ENCODE measurements around the gene ZNF701.
"Not testable (repeated sequence)": the region's sequence is repeated elsewhere in the genome, so short reads cannot be mapped to it uniquely, and the experiment has no call there.

The ZNF701 gene

DNA sequence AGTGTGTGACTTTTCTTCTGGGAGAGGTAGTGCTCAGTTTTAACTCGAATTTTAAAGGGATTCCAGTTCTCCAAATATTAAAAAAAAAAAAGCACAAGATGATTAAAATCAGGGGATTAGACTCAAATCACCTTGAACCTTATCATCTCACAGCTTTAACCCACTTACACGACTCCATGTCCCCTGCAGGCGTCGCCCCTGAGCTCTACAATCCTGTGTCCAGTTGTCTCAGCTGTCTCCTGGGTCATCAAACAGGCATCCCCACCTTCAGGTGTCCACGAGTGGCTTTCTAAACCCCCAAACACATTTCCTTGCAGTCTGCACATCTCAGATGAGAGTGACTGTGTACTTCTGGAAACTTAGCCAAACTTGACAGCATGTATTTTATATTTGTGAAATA is 28.5 kb upstream of the ZNF701 start:
- no peak for DNase-seq
- intact Hi-C loops (cut with DNase I; ENCODE audit: low total_unique reads) = no loop called here
- Histone ChIP-seq H3K4me1 (peaks cover 0 to 6% (median 0%) of the 10 kb centered on the region in 4 donors), H3K9me3 (no peaks in the 10 kb centered on the region), H3K27ac (no peak overlapping the region), H3K4me3 (no peak overlapping the region), H3K27me3 (no peaks in the 10 kb centered on the region), H3K36me3 (peaks cover 32 to 39% (median 38%) of the 10 kb centered on the region in 3 donors)
- TF ChIP-seq, protein P1, sequence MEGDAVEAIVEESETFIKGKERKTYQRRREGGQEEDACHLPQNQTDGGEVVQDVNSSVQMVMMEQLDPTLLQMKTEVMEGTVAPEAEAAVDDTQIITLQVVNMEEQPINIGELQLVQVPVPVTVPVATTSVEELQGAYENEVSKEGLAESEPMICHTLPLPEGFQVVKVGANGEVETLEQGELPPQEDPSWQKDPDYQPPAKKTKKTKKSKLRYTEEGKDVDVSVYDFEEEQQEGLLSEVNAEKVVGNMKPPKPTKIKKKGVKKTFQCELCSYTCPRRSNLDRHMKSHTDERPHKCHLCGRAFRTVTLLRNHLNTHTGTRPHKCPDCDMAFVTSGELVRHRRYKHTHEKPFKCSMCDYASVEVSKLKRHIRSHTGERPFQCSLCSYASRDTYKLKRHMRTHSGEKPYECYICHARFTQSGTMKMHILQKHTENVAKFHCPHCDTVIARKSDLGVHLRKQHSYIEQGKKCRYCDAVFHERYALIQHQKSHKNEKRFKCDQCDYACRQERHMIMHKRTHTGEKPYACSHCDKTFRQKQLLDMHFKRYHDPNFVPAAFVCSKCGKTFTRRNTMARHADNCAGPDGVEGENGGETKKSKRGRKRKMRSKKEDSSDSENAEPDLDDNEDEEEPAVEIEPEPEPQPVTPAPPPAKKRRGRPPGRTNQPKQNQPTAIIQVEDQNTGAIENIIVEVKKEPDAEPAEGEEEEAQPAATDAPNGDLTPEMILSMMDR (IDR thresholded peaks at IDR 0.05) = no peak

DNA sequence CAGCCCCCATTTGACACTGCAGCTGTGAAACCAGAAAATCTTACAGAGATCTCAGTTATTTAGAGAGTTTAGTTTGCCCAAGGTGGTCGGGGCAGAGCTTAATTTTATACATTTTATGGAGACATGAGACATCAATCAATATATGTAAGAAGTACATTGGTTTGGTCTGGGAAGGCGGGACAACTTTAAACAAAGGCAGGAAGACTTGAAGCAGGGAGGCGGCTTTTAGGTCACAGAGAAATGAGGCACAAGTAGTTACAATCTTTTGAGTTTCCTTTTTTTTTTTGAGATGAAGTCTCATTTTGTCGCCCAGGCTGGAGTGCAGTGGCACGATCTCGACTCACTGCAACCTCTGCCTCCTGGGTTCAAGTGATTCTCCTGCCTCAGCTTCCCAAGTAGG is 27.5 kb upstream of the ZNF701 start:
- H3K36me3 ChIP-seq = peaks cover 41 to 48% (median 48%) of the 10 kb centered on the region in 3 donors
- DNase-seq; H3K27ac ChIP-seq; H3K4me1 ChIP-seq; H3K9me3 ChIP-seq; intact Hi-C loops (cut with DNase I; ENCODE audit: low total_unique reads); H3K27me3 ChIP-seq; H3K4me3 ChIP-seq: not testable (repeated sequence)

DNA sequence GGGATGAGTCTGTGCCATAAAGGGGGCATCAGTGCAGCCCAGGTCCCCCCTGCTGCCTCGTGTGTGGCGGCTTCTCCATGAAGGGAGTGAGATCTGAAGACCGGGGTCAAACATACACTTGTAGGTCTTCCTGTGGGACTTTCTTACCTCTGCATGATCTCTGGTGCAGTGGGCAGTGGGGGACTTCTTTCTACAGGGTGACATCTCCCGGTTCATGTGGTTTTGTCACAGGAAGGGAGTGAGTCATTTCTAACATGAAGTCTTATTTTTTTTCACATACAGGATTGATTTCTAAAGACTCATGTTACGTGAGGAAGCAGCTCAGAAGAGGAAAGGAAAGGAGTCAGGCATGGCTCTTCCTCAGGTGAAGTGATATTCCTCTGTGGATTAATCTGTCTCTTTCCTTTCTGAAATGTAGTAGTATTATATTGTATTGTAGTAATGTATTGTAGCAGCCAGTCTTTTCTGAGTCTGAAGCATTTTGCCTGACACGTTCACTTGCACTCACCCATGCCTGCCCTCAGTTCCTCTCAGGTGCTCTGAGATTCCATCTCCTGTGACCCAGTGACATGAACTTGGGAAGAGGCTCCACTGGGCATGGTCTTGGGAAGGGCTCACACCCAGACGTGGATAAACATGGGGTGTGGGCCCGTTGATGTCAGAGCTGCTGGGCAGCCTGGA is 27.0 kb upstream of the ZNF701 start:
- H3K4me1 ChIP-seq = no peaks in the 10 kb centered on the region
- H3K27me3 ChIP-seq = no peaks in the 10 kb centered on the region
- H3K9me3 ChIP-seq = no peaks in the 10 kb centered on the region
- peaks cover 47 to 54% (median 52%) of the 10 kb centered on the region in 3 donors for H3K36me3 ChIP-seq
- intact Hi-C loops (cut with DNase I; ENCODE audit: low total_unique reads) = no loop called here
- TF ChIP-seq, protein P1 (IDR thresholded peaks at IDR 0.05) = no peak
- H3K4me3 ChIP-seq = no peak overlapping the region
- DNase-seq = no peak
- no peak overlapping the region for H3K27ac ChIP-seq

DNA sequence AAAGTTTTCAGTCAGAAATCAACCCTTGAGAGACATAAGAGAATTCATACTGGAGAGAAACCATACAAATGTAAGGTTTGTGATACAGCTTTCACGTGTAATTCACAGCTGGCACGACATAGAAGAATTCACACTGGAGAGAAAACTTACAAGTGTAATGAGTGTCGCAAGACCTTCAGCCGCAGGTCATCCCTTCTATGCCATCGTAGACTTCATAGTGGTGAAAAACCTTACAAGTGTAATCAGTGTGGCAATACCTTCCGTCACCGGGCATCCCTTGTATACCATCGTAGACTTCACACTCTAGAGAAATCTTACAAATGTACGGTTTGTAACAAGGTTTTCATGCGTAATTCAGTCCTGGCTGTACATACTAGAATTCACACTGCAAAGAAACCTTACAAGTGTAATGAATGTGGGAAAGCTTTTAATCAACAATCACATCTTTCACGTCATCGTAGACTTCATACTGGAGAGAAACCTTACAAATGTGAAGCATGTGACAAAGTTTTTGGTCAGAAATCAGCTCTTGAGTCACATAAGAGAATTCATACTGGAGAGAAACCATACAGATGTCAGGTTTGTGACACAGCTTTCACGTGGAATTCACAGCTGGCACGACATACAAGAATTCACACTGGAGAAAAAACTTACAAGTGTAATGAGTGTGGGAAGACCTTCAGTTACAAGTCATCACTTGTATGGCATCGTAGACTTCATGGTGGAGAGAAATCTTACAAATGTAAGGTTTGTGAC is 15.7 kb upstream of the ZNF701 start:
- no peaks in the 10 kb centered on the region for H3K27me3 ChIP-seq
- intact Hi-C loops (cut with DNase I; ENCODE audit: low total_unique reads) = no loop called here
- TF ChIP-seq, protein P1 (IDR thresholded peaks at IDR 0.05) = no peak
- no peak for DNase-seq
- H3K9me3 ChIP-seq = peaks cover 0 to 80% (median 37%) of the 10 kb centered on the region in 3 donors
- no peak overlapping the region for H3K4me3 ChIP-seq
- peaks cover 93 to 99% (median 96%) of the 10 kb centered on the region in 3 donors for H3K36me3 ChIP-seq
- H3K27ac ChIP-seq = no peak overlapping the region
- no peaks in the 10 kb centered on the region for H3K4me1 ChIP-seq

DNA sequence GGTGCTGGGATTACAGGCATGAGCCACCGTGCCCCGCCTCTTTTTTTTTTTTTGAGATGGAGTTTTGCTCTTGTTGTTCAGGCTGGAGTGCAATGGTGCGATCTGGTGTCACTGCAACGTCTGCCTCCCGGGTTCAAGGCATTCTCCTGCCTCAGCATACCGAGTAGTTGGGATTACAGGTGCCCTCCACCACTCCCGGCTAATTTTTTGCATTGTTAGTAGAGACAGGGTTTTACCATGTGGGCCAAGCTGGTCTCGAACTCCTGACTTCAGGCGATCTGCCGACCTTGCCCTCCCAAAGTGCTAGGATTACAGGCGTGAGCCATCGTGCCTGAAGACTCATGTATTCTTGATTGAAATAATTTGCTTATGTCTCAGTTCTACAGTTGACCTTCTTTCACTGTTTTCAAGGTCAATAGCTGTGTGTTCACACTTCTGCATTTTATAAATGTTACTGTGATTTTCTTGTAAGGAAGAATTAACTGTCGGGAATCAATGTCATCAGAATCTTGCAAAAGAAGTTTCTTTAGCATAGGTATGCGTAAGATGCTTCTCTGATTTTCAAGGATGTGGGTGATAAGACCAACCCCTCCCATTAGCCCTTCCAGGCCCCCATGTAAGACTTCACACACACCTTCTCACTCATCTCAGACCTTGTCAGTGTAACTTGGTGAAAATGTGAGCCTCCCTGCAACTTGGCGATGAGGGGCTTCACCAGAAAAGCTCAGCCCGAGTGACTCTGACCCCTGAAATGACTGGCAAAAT is 12.7 kb upstream of the ZNF701 start:
- TF ChIP-seq, protein P1 (IDR thresholded peaks at IDR 0.05) = no peak
- no peaks in the 10 kb centered on the region for H3K27me3 ChIP-seq
- DNase-seq = no peak
- intact Hi-C loops (cut with DNase I; ENCODE audit: low total_unique reads) = no loop called here
- peaks cover 0 to 89% (median 42%) of the 10 kb centered on the region in 3 donors for H3K9me3 ChIP-seq
- no peaks in the 10 kb centered on the region for H3K4me1 ChIP-seq
- H3K36me3 ChIP-seq = peaks cover 94 to 97% (median 96%) of the 10 kb centered on the region in 3 donors
- no peak overlapping the region for H3K27ac ChIP-seq
- H3K4me3 ChIP-seq = no peak overlapping the region

DNA sequence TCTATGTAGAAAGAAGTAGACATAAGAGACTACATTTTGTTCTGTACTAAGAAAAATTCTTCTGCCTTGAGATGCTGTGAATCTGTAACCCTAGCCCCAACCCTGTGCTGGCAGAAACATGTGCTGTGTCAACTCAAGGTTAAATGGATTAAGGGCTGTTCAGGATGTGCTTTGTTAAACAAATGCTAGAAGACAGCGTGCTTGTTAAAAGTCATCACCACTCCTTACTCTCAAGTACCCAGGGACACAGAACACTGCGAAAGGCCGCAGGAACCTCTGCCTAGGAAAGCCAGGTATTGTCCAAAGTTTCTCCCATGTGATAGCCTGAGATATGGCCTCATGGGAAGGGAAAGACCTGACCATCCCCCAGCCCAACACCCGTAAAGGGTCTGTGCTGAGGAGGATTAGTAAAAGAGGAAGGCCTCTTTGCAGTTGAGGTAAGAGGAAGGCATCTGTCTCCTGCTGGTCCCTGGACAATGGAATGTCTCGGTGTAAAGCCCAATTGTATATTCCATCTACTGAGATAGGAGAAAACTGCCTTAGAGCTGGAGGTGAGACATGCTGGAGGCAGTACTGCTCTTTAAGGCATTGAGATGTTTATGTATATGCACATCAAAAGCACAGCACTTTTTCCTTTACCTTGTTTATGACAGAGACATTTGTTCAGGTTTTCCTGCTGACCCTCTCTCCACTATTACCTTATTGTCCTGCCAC is 11.2 kb upstream of the ZNF701 start:
- H3K9me3 ChIP-seq = peaks cover 0 to 91% (median 41%) of the 10 kb centered on the region in 3 donors
- H3K27me3 ChIP-seq; H3K4me3 ChIP-seq; DNase-seq; H3K27ac ChIP-seq; H3K4me1 ChIP-seq; intact Hi-C loops (cut with DNase I; ENCODE audit: low total_unique reads): not testable (repeated sequence)
- H3K36me3 ChIP-seq = peaks cover 92 to 96% (median 95%) of the 10 kb centered on the region in 3 donors

DNA sequence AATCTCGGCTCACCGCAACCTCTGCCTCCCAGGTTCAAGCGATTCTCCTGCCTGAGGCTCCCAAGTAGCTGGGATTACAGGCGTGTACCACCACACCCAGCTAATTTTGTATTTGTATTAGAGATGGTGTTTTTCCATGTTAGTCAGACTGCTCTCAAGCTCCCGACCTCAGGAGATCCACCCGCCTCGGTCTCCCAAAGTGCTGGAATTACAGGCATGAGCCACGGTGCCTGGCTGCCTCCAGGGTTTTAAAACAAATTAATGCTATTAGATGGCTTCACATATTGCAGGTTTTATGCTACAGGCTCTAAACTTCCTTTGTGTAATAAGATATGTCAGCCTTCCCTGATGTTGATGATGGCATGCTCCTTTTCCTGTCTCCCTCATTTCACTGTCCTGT is 8.5 kb upstream of the ZNF701 start:
- Histone ChIP-seq H3K9me3 (peaks cover 0 to 72% (median 15%) of the 10 kb centered on the region in 3 donors), H3K36me3 (peaks cover 71 to 79% (median 79%) of the 10 kb centered on the region in 3 donors)
- H3K27ac ChIP-seq; DNase-seq; intact Hi-C loops (cut with DNase I; ENCODE audit: low total_unique reads); H3K4me1 ChIP-seq; H3K27me3 ChIP-seq; H3K4me3 ChIP-seq: not testable (repeated sequence)
